SH-SY5Y (cell line): ENCODE data around the gene WDR20.

Experiments used
- GATA2 ChIP-seq: IDR thresholded peaks from 2 replicates; pipeline ENCODE4 v1.6.1; 2011; ENCODE audit warnings: mild to moderate bottlenecking, low read depth, low read length
- GATA3 ChIP-seq: IDR thresholded peaks from 2 replicates; pipeline ENCODE4 v1.6.1; 2011; ENCODE audit warnings: low read depth, mild to moderate bottlenecking, low read length, moderate library complexity

DNA sequence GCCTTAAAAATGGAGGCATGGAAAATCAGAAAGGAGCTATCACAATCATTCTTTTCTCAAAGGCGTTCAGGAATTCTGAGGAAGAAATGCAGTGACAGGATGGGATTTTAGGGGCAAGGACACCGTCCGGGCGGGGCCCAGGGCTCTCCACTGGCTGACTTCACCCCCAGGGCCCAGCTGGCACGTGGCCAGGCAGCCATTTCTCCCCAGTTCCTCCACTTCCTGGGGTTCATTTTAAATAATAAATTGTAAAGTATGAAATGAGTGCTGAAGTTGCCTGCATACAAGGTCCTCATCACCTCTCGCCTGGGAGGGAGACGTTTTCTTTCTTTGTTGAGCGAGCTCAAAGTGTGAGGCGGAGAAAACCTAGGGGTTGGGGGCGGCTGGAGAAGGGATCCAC, 73.8 kb downstream of the WDR20 start:
- TF ChIP-seq GATA2 (no peak), GATA3 (no peak)
